HL-60/S4 treated with retinoic acid at 250 ng/mL for 4 days and 3 days (cell line): ENCODE data around the gene HAGH.

ENCODE experiments used
- in situ Hi-C: fragments of 300-500 bp; cut with MboI; formaldehyde crosslinking; loops from 2 replicates; pipeline ENCODE4 v1.7.0; 2022; ENCODE audit warnings: low sequenced_read_pairs

Gene HAGH

DNA sequence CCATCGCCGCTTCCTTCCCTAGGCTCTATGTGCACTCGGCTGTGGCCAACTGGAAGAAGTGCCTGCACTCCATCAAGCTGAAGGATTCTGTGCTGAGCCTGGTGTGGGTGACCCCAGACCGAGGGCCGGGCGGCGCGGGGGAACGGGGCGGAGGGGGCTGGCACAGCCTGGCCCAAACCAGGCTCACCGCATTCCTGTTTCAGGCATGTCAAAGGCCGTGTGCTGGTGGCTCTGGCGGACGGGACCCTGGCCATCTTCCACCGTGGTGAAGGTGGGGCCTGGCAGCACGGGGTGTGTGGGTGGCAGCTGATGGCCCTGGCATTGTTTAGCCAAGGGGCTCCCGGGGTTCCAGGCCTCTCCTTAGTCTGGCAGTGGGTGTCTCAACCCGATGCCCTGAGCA is 59.9 kb downstream of the HAGH start:
- in situ Hi-C loops: no loop called here

GRCh38 chr16:1766231-1766630 is 60.4 kb downstream of the HAGH start:
- in situ Hi-C loops: no loop called here

DNA sequence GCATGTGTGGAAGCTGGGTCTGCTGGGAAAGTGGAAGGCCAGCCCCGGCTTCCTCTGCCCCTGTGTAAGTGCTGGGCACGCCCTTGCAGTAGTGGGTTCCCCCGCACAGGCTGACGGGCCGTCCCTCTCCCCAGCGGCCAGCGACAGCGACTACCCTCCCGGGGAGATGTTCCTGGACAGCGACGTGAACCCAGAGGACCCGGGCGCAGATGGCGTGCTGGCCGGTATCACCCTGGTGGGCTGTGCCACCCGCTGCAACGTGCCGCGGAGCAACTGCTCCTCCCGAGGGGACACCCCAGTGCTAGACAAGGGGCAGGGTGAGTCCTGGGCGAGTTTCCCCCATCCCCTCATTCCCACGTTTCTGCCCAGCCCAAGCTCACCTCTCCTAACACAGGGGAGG is 60.8 kb downstream of the HAGH start:
- in situ Hi-C loops: no loop called here

DNA sequence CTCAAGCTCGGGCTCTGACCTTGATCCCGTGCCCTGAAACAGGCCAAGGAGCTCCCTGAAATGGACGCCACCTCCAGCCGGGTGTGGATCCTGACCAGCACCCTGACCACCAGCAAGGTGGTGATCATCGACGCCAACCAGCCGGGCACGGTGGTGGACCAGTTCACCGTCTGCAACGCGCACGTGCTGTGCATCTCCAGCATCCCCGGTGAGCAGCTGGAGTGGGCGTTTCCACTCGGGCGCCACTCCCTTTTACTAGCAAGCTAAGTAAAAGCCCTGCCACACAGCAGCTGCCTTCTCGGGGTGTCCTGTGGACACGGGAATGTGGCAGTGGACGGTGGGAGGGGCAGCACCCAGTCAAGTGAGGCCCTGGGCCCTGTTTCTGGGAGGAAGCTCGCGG is 61.7 kb downstream of the HAGH start:
- in situ Hi-C loops: no loop called here

DNA sequence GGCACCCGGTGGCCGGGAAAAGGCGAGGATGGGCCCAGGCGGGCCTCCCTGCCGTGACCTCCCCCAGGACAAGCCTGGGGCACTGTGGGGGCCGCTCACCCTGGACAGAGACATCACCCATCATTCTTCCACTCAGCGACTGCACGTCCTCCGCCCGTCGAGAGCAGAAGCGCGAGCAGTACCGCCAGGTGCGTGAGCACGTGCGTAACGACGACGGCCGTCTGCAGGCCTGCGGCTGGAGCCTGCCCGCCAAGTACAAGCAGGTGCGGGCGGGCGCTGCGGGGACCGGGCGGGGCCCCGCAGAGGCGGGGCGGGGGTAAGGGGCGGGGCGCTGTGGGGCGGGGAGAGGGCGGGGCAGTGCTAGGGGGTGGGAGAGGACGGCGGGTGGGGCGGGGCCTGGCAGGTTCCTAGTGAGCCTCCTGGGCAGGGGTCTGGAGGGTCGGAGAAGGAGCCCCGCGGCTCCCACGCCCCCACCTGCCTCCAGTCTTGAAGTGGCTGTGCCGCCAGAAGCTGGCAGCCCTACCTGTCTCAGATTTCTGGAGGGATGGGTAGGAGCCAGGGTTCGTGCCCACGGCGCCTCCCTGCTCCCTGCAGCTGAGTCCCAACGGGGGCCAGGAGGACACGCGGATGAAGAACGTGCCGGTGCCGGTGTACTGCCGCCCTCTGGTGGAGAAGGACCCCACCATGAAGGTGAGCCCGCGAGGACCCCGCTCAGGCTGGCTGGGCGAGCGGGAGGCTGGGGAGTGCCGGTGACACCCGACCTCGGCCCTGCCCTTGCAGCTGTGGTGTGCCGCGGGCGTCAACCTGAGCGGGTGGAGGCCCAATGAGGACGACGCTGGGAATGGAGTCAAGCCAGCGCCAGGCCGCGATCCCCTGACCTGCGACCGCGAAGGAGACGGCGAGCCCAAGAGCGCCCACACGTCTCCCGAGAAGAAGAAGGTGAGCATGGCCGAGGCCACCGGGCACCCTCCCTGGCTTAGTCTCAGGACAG is 62.8 kb downstream of the HAGH start:
- in situ Hi-C loops: no loop called here

GRCh38 chr16:1762879-1763520 is 63.6 kb downstream of the HAGH start:
- in situ Hi-C loops: no loop called here

DNA sequence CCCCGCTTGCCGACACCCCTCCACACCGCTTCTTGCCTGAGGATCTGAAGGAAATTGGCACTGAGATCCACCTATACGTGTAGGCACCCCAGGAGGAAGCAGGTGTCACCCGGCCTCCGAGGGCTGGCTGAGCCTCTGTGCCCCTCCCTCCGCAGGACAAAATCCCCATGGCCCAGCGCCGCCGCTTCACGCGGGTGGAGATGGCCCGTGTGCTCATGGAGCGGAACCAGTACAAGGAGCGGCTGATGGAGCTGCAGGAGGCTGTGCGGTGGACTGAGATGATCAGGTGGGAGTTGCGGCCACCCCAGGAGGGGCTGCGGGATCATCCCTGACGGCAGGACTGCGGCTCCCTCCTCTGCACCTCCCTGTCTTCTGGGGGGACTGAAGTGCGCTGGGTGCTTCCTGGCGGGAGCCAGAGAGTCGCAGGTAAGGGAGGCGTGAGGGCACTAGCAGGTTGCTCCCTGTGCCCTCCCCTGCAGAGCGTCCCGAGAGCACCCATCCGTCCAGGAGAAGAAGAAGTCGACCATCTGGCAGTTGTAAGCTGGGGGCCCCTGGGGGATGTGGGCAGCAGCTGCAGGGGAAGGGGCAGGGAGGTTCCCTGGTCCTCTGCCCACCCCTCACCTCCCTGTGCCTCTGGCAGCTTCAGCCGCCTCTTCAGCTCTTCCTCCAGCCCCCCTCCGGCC is 64.3 kb downstream of the HAGH start:
- in situ Hi-C loops: no loop called here

- in situ Hi-C loops: no loop called here
Measured at GRCh38 chr16:1761751-1762150, 64.9 kb downstream of the HAGH start.

DNA sequence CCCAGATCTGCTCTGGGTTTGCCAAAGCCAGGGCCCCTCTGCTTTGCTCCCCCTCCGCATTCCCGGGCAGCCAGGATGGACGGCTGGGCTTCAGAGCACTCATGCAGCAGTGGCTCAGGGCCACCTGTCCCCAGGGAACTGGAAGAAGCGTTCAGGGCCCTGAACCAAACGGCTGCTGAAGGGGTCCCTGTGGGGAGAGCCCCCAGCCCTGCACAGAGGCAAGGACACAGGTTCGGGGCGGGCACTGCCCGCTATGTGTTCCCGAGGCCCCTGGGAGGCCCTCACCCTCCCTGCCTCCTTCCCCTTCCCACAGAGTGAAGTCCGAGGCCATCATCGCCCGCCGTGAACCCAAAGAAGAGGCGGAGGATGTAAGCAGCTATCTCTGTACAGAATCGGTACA is 65.7 kb downstream of the HAGH start:
- in situ Hi-C loops: no loop called here

DNA sequence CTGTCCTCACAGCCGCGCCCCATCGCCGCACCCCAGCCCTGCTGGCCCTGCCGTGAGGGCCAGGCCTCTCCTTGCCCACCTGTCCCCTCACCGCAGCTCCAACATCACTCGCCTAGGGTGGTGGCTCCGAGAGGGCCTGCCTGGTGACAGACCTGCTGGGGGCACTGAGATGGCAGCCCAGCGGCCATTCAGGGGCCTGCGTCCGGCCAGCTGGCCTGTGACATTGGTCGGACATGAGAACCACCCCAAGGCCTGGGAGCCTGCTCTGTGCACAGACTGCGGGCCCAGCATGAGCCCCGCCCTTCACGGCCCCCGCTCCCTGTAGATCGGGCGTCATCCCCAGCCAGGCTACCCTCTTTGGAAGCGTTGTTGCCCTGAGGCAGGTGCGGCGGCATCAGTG is 67.1 kb downstream of the HAGH start:
- in situ Hi-C loops: no loop called here

DNA sequence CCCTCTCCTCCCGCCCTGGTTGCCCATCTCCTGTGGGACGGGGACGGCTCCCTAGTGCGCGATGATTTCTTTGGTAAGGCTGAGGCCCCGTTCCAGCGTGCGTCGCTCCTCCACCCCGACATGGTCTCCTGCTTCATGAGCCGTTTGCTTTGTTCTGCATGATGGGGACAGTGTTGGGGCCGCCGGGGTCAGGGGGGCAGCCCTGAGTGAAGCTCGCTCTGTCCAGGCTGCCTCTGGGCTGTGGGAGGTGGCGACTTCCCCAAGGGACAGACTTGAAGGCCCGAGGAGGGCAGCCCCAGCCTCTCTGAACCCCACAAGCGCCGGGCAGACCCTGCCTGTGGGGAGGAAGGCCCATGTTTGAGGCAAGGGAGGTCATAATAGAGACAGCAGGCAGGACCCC is 67.7 kb downstream of the HAGH start:
- in situ Hi-C loops: no loop called here

DNA sequence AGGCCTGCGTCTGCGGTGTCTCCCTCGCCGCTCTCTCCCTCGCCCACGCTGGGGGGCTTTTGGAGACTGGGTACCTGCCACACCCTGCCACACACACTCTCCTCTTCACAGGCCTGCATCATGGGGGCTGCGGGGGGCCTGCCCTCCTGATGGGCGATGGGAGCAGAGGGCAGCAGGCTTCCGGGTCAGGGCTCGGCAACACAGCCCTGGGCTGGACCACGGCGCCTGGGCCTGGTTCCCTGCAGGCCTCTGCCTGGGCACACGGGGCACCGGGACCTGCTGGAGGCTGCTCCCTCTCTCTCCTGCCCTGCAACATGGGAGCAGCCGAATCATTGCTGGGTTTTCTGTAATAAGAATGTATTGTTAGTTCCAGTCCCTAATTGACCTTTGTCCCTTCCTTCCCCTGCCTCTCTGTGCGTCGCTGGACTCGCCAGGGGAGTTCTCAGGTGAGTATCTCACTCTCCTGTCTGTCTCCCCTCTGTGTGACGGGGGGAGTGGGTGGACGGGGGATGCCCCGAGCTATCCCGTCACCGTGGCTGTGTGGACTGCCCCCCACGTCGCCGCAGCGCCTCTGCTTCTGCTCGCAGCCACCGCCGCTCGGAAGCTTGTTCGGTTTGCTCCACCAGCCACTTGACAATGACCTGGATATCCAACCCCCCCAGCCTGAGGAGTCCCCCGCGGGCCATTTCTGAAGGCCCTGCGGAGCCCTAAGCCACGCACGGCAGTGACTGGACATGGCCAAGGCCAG is 68.7 kb downstream of the HAGH start:
- in situ Hi-C loops: no loop called here
